ENCODE measurements around the gene ASMT.
"Not testable (repeated sequence)": the region's sequence is repeated elsewhere in the genome, so short reads cannot be mapped to it uniquely, and the experiment has no call there.

ASMT gene

DNA sequence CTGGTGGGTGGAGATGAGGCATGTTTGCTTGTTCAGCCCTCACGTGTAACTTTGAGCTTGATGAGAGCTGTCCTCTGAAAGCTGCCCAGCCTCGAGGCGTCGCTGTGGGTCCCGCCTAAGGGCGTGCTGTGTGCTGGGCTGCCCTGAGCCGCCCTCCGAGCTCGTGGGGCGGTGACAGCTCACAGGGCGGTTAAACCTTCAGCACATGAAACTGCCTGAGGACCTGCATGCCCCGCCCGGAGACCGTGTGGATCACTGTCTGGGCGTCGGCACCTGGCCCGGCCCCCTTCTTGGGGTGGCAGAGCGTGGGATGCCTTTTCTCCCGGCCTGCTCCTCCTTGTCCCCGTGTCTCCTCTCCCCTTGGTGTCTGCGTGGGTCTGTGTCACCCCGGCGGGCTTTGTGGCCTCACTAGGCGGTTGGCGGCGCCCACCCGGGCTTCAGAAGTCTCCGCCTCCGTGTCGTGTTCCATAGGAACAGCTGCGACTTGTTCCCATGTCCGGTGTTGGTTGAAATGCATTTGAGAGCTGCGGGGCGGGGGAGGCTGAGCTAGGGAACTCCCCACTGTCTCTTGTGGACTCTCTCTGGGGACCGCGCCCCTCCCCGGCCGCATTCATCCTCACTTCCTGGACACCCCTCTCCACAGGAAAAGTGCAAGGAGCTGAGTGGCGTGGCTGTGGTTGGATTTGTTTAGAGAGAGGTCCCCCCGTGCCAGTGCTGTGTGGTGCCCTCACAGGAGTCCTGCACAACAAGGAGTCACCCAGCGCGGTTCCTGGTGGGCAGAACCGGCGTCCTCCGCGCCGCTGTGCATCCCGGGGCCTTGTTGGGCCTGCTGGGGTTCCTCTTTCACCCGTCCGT, 16.6 kb upstream of the ASMT start:
- no peak for DNase-seq

DNA sequence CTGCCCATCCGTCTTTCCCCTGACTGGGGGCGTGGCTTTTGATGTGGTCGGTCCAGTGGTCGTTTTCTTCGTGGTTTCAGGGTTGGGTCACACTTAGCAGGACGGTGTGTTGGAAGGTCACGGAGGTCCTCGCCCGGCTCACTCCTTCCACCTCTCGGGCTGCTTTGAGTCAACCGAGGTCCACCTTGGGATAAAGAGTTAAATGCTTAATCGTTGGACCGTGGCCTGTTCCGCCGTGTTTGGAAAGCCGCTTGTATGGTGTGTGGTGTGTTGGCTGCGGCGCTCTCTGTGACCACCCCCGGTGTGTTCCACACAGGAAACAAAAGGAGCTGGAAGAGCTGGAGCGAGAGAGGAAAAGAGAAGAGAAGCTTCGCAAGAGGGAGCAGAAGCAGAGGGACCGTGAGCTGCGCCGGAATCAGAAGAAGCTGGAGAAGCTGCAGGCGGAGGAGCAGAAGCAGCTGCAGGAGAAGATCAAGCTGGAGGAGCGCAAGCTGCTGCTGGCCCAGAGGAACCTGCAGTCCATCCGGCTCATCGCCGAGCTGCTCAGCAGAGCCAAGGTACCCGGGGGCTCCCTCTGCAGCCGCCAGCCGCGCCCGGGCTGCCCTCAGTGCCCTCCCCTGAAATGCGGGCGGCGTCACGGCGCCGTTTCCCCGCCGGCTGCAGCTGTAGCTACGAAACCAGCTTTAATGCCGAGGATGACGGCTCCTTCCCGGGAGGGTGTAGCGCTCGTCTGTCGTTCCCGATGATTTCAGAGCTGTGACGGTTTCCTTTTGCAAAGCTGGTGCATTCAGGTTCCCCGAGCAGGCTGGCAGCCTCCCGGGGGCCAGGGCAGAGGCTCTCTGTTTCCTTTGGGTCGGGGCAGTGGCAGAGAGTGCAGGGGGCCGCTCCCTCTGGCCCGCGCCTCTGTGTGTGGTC, 15.7 kb upstream of the ASMT start:
- DNase-seq, result no peak

DNA sequence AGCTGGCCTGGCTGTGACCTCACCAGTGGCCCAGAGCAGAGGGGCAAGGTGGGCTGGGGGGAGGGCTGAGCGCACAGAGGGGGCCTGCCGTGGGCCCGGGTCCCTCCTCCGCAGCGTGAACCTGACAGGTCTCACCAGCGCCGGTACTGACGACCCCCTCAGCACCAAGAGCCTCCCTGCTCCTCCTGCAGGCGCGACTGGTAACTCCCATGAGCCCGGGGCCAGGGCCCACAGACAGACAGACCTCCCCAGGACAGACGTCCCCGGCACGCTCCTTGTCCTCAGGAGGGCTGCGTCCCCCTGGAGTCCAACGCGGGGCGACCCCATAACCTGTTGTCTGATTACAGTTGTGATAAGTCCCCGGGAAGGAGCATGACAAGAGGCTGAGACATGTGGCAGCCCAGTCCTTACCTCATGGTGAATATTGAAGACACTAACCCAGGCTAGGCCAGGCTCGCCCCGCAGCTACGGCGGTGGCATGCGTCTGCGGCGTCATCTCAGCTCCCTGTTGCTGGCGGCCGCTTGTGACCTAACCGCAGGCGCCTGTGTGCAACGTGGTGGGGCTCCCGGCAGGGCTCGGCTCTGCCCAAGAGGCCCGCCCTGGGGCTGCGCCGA, 15.0 kb upstream of the ASMT start:
- no peak for DNase-seq

DNA sequence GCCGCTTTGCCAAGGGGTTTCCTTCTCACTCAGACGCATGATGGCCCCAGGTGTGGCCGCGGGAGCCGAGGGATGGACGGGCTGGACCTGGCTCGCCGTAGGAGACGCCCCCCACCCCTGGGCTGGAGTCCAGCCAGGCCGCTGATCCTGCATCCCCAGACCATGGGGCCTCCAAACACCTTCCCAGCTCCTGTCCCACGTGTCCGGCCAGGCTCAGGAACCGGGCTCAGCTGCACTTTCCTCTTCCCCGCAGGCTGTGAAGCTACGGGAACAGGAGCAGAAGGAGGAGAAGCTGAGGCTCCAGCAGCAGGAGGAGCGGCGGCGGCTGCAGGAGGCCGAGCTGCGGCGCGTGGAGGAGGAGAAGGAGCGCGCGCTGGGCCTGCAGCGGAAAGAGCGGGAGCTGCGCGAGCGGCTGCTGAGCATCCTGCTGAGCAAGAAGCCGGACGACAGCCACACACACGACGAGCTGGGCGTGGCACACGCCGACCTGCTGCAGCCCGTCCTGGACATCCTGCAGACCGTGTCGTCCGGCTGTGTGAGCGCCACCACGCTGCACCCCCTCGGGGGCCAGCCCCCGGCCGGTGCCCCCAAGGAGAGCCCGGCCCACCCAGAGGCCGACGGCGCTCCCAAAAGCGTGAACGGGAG, 14.3 kb upstream of the ASMT start:
- no peak for DNase-seq

DNA sequence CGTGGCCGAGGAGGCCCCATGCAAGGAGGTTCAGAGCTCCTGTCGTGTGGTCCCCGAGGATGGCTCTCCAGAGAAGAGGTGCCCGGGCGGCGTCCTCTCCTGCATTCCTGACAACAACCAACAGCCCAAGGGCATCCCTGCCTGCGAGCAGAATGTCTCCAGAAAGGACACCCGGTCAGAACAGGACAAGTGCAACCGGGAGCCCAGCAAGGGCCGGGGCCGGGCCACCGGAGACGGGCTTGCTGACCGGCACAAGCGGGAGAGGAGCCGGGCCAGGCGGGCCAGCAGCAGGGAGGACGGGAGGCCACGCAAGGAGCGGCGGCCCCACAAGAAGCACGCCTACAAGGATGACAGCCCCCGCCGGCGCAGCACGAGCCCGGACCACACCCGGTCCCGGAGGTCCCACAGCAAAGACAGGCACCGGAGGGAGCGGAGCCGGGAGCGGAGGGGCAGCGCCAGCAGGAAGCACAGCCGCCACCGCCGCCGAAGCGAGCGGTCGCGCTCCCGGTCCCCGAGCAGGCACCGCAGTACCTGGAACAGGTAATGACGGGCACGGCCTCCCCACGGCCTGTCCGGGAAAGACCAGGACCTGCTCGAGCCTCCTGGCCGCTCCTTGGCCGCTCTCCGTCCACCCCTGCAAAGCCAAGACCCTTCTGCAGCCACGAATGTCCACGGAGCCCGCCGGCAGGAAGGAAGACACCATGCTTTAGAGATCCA, 13.7 kb upstream of the ASMT start:
- DNase-seq, result no peak

DNA sequence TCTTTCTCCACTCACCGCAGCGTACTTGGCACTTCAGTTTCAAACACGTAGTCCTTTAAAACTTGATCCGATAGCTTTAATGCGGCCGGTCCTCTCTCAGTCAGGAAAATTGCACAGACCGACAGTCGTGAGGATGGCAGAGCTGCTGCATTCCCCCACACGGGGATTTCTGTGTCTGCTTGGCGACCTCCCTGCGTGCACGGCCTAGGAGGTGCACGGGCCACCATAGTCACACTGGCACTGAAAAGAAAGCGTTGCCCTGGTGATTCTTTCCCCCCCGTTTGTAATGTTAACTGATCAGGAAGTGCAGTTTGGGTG, 13.1 kb upstream of the ASMT start:
- no peak for DNase-seq

DNA sequence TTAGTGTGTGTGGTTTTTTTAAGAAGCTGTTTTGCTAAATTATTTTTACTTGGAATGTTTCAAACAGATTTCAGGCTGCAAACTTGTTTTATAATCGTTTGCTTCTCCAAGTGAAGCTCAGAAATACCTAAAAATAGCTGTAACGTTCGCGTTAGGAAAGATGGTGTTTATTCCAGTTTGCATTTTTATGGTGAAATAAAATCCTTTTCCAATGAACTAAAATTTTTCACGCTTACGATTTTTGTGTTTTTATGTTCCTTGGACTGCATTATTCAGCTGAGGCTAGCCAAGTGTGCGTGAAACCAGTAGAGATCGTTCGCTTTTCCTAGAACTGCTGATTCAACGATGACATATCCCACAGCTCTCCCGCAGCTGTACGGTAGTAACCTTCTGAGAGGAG, 12.6 kb upstream of the ASMT start:
- DNase-seq, result no peak

DNA sequence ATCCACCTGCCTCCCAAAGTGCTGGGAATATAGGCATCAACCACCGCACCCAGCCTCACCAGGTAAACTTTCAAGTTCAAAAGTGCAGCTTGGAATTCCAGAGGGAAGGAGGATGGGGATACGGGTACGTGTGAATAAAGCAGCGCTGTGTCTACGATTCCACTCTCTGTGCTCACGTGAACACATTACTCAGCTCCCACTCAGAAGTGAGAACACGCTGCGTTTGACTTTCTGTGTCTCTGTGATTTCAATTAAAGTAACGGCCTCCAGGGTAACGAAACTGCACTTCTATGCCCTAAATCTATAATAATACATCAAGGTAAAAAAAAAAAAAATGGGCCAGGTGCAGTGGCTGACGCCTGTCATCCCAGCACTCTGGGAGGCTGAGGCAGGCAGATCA, 8.4 kb upstream of the ASMT start:
- no peak for DNase-seq

DNA sequence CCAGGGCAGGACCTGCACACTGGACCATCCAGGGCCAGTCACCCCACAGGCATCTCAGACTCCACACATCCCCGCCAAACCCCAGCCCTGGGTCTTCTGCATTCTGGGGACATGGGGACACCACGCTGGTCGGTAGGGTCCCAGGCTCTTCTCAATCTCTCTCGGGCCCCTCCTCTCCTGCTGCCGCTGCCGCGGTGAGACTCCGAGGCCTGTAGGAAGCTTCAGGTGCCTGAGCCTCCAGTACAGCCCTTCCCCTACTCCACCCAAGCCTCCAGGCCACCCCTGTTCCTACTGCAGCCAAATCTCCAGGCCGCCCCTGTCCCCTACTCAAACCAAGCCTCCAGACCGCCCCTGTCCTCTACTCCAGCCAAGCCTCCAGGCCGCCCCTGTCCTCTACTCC, 5.5 kb upstream of the ASMT start:
- DNase-seq, result no peak

DNA sequence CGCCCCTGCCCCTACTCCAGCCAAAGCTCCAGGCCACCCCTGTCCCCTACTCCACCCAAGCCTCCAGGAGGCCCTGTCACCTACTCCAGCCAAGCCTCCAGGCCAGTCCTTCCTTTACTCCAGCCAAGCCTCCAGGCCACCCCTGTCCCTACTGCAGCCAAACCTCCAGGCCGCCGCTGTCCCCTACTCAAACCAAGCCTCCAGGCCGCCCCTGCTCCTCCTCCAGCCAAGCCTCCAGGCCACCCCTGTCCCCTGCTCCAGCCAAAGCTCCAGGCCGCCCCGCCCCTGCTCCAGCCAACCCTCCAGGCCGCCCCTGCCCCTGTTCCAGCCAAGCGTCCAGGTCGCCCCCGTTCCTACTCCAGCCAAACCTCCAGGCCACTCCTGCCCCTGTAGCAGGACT, 5.1 kb upstream of the ASMT start:
- no peak for DNase-seq

DNA sequence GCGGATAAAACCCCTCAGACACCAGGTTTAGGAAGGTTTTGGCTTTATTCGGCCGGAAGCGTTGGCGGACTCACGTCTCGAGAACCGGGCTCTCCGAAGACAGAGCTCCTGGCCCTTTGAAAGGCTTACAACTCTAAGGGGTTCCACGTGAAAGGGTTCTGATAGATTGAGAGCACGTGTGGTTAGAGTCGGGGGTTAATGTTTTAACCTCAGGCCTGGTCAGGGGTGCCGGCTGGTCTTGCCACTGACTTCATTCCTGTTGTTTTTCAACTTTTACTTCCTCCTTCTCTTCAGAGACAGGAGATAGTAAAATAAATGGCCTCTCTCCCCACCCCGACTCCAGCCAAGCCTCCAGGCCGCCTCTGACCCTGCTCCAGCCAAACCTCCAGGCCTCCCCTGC, 4.7 kb upstream of the ASMT start:
- no peak for DNase-seq

DNA sequence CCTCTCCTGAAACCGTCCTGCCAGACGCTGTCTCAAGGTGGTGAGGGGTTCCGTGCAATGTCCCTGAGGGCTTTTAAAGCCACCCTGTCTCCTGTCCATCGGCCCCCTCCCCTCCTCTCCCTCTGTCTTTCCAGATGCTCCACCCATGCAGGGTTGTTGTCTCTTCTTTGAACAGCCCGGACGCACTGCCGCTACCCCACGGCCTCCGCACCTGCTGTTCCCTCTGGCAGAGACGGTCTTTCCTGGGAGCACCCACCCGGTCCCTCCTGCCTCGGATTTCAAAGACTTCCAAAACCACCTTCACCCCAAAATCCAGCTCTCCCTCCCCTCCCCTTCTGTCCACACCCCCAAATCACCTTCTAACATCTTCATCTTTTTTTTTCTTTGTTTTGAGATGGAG, 4.1 kb upstream of the ASMT start:
- no peak for DNase-seq

DNA sequence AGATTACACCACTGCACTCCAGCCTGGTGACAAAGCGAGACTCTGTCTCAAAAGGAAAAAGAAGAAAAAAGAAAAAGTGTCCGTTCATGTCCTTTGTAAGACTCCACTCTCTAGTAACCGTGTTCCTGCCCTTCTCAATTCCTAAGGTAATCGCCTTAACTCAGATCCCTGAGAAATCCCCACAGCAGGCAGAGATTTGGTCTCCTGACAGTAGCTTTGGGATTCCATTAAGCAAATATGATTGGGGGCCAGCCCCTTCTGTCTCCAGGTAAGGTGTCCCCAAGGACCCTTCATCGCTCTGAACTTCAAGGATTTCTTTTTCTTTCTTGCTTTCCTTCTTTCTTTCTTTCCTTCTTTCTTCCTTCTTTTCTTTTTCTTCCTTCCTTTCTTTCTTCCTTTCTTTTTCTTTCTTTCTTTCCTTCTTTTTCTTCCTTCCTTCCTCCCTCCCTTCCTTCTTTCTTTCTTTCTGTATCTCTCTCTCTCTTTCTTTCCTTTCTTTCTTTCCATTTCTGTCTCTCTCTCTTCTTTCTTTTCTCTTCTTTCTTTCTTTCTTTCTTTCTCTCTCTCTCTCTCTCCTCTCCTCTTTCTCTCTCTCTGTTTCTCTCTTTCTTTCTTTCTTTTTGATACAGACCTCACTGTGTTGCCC, 2.1 kb upstream of the ASMT start:
- DNase-seq, result no peak

DNA sequence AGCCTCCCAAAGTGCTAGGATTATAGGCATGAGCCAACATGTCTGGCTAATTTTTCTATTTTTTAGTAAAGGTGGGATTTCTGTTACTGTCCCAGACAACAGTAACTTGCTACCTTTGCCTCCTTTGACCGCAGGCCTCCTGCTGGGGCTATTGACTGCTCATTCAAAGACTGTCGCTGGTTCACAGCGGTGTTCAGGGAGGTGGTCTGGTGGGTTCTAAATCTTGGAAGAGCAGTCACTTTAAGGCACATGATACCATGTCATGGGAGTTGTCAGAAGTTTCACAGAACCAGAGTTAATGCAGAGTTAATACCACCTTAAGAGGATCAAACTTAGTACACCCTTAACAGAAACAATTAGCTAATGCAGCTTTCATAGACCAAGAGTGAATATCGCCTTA, 3.8 kb downstream of the ASMT start:
- DNase-seq, result no peak

DNA sequence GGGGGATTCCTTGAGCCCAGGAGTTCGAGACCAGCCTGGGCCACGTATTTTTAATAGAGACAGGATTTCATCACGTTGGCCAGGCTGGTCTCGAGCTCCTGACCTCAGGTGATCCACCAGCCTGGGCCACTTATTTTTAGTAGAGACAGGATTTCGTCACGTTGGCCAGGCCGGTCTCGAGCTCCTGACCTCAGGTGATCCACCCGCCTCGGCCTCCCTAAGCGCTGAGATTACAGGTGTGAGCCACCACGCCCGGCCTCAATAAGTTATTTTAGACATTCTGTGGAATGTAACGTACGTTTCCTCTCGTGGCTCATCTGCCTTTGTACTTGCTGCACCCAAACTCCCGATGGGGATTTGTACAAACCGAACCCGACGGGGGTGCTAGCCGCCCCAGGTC, 8.8 kb downstream of the ASMT start:
- no peak for DNase-seq

DNA sequence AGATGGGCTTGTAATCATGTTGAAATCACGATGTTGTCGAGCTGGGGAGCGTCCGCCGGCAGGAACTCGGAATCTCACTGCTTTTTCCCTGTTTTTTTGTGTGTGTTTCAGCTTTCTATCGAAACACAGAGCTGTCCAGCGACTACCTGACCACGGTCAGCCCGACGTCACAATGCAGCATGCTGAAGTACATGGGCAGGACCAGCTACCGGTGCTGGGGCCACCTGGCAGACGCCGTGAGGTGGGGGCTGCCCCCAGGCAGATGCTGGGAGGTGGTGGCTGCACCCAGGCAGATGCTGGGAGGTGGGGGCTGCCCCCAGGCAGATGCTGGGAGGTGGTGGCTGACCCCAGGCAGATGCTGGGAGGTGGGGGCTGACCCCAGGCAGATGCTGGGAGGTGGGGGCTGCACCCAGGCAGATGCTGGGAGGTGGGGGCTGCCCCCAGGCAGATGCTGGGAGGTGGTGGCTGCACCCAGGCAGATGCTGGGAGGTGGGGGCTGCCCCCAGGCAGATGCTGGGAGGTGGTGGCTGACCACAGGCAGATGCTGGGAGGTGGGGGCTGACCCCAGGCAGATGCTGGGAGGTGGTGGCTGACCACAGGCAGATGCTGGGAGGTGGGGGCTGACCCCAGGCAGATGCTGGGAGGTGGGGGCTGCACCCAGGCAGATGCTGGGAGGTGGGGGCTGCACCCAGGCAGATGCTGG, 9.4 kb downstream of the ASMT start:
- not testable (repeated sequence) for DNase-seq

DNA sequence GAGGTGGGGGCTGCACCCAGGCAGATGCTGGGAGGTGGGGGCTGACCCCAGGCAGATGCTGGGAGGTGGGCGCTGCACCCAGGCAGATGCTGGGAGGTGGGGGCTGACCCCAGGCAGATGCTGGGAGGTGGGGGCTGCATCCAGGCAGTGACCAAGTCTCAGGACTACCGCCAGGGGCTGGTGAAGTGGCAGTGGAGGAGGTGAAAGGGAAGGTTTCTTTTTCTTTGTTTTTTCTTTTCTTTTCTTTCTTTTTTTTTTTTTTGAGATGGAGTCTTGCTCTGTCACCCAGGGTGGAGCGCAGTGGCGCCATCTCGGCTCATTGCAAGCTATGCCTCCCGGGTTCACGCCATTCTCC, 10.0 kb downstream of the ASMT start:
- DNase-seq, result not testable (repeated sequence)

DNA sequence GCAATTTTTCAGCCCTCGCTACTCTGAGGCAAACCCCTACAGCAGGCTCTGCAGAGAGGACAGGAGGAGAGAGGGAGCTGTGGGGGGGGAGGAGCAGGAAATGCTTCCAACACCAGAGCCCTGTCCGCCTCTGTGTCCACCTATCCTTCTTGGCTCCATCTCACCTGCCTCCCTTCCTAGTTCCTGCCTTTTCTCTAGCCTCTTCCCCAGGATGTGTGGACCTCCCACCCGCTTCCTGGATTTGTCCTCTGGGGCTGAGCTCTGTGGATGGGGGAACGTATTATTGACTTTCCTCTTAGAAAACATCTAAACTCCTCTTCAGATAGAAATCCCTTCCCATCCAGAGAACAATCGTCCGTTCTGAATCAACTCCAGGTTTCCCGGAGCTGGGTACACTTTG, 14.4 kb downstream of the ASMT start:
- no peak for DNase-seq

DNA sequence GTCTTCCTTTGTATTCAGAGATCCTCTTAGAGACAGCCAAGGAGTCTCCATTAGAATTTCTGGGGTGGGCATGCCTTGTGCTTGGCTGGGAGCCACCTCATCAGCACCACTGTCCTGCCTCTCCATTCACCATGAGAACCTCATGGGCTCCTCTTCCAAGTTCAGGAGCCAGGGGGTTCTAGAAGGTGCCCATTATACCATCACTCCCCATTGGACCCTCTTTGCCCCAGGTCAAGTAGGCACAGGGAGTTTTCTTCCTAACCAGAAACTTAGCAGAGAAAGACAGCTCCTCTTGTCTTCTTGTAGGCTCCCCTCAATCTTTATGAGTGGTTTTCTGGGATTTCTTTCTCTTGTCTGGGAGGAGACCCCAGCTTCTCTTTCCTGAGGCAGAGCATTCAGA, 31.1 kb downstream of the ASMT start:
- no peak for DNase-seq

DNA sequence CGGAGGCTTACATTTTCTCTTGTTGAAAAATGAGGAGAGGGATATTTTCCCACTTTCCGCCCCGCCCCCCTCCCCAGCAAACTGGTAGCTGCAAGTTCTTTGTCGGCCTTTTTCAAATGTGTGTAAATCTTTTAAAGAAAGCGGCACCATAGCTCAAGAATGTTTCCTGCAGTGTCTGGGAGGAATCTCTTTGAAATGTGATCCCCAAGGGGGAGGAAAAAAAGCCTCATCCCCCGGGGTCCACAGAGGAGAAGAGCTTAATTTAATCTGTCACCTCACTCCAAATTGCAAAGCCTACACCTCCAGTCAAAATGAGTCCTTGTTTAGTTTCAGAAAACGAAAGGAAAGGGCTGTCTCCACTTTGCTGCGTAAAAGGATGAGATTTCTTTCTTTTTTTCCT, 34.8 kb downstream of the ASMT start:
- no peak for DNase-seq

DNA sequence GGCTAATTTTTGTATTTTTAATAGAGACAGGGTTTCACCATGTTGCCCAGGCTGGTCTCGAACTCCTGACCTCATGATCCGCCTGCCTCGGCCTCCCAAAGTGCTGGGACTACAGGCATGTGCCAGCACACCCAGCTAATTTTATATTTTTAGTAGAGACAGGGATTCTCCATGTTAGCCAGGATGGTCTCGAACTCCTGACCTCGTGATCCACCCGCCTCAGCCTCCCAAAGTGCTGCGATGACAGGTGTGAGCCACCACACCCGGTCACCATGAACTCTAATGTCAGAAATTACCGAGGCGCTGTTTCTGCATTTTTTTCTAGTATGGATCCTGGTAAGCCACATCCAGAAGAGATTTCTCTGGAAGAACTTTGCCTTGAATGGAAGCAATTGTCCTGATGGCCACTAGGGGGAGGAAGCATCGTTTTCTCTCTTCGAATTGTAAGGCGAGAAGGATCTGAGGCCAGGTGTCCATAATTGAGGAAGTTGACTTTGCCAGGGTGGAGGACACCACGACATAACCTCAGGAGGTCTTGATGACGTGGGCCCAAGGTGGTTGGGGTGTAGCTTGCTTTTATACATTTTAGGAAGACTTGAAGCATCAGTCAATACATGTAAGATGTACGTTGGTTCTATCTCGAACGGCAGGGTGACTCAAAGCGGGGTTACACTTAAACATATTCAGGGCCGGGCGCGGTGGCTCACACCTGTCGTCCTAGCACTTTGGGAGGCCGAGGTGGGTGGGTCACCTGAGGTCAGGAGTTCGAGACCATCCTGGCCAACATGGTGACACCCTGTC, 37.4 kb downstream of the ASMT start:
- peak; percentile 15 to 32 for DNase-seq
